Activated T-cell treated with anti-CD3 and anti-CD28 coated beads, Interleukin-2, amount 50 U/mL, for 72 hours (primary cell): ENCODE results near the gene PRPF18. TPM values are rescaled to one million over a fixed set of nuclear protein-coding genes. Genes with fewer than 3 reads are reported as not detected.
A peak's percentile ranks its signal among the peaks of the same experiment; 100 is the strongest.

Experiments
- ATAC-seq, 2 donors: fragments of 150-1000 bp; cut with Tn5 transposase; replicated peaks in 1 of 2; 2 replicates each; pipeline ENCODE4 v1.10.0; 2021; ENCODE audit warnings: moderate library complexity in 2 of 2, mild to moderate bottlenecking in 1 of 2
- DNase-seq, 2 donors: peaks; one replicate each; pipeline ENCODE4 v3.0.0; 2021 to 2022; ENCODE audit warnings: mixed read lengths in 1 of 2
- H3K27ac Mint-ChIP-seq: one replicate; pipeline ENCODE4 v1.8.0; 2022; ENCODE audit warnings: mild to moderate bottlenecking, moderate library complexity, mixed read lengths
- H3K27me3 Mint-ChIP-seq: one replicate; pipeline ENCODE4 v1.8.0; 2022; ENCODE audit warnings: low read depth, mixed read lengths
- H3K36me3 Mint-ChIP-seq, 2 donors: one replicate each; pipeline ENCODE4 v1.8.0; 2022; ENCODE audit warnings: mixed read lengths in 2 of 2, mild to moderate bottlenecking in 1 of 2; ENCODE audit not compliant: insufficient read depth in 2 of 2
- H3K4me1 Mint-ChIP-seq: one replicate; pipeline ENCODE4 v1.8.0; 2022; ENCODE audit warnings: low read depth, mixed read lengths
- H3K4me3 Mint-ChIP-seq, 2 donors: one replicate each; pipeline ENCODE4 v1.8.0; 2022; ENCODE audit warnings: mild to moderate bottlenecking in 2 of 2, mixed read lengths in 2 of 2, moderate library complexity in 2 of 2
- H3K9me3 Mint-ChIP-seq, 2 donors: one replicate each; pipeline ENCODE4 v1.8.0; 2022; ENCODE audit warnings: mixed read lengths in 2 of 2
- total RNA-seq, 2 donors: library from RNA; stranded (reverse); gene quantifications; one replicate each; pipeline ENCODE4 v1.2.3, GENCODE V29; 2022

The PRPF18 gene
- total RNA-seq, 2 donors from 2014 or later, result 20.6 to 24.7 TPM

GRCh38 chr10:13654846-13655245, 68.1 kb downstream of the PRPF18 start:
- DNase-seq, result no peak
- H3K36me3 Mint-ChIP-seq, result no peaks in the 10 kb centered on the region
- no peaks in the 10 kb centered on the region for H3K27me3 Mint-ChIP-seq
- no peak overlapping the region for H3K4me3 Mint-ChIP-seq
- no peak overlapping the region for H3K27ac Mint-ChIP-seq
- ATAC-seq, result no peak
- H3K4me1 Mint-ChIP-seq, result peaks cover 41% of the 10 kb centered on the region
- H3K9me3 Mint-ChIP-seq, result no peaks in the 10 kb centered on the region

DNA sequence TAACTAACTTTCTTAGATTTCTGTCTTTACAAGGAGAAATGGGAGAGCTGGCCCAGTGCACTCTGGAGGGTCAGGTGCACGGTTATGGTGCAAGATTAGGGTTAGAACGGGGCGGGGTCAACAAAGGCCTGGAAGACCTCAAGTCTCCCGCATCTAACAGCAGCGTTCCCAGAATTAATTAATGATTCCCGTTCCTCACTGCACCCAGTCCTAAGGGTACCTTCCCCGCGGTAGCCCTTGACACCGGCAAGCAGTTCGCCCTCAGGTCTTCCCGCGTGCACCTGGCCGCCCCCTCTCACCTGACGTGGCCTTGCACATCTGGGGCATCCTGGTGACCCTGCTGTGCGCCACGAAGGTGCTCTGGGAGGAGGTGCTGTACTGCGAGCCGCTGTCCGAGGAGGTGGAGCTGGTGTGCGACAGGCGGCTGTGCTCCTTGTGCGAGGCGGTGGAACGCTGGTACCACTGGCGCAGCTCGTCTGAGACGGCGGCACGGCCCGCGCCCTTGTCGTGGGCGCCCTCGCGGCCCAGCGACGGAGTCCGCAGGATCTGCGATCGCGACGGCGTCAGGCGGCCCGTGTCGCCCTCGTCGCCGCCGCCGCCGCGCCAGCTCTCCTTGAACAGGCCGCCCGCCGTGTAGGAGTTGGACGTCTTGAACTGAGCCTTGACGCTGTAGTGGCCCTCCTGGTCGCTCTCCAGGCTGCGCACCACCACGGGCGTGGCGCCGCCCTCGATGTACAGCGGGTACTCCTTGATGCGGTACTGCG, 69.8 kb downstream of the PRPF18 start:
- ATAC-seq (no peak), DNase-seq (no peak)
- no peaks in the 10 kb centered on the region for H3K9me3 Mint-ChIP-seq
- no peaks in the 10 kb centered on the region for H3K36me3 Mint-ChIP-seq
- peaks cover 45% of the 10 kb centered on the region for H3K4me1 Mint-ChIP-seq
- no peak overlapping the region for H3K4me3 Mint-ChIP-seq
- no peak overlapping the region for H3K27ac Mint-ChIP-seq
- no peaks in the 10 kb centered on the region for H3K27me3 Mint-ChIP-seq

- DNase-seq (no peak), ATAC-seq (no peak)
- Mint-ChIP-seq H3K4me3 (no peak overlapping the region), H3K36me3 (no peaks in the 10 kb centered on the region), H3K9me3 (no peaks in the 10 kb centered on the region), H3K27ac (no peak overlapping the region), H3K4me1 (peaks cover 38% of the 10 kb centered on the region), H3K27me3 (no peaks in the 10 kb centered on the region)
These were observed 70.4 kb downstream of the PRPF18 start for GRCh38 chr10:13657101-13657680.

DNA sequence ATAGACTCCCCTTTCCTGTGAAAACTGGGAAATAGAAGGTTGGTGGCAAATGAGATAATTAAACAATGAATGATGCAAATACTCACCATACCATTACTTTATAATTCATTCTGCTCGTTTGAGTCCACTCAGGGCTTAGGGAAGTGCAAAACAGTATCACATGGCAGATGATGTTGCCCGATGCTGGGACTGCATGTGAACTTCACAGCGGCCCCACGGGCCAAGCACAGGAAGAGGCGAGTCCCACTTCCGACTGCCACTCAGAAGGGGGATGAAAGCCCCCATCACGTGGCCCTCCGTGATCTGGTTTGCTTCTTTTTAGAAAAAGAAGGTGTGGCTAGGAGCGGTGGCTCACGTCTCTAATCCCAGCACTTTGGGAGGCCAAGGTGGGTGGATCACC, 71.5 kb downstream of the PRPF18 start:
- H3K36me3 Mint-ChIP-seq, result no peaks in the 10 kb centered on the region
- no peaks in the 10 kb centered on the region for H3K9me3 Mint-ChIP-seq
- peak in 1 of 2 donors; percentile 26 for ATAC-seq
- no peak overlapping the region for H3K27ac Mint-ChIP-seq
- DNase-seq, result no peak
- H3K4me3 Mint-ChIP-seq, result no peak overlapping the region
- no peaks in the 10 kb centered on the region for H3K27me3 Mint-ChIP-seq
- H3K4me1 Mint-ChIP-seq, result peaks cover 27% of the 10 kb centered on the region

DNA sequence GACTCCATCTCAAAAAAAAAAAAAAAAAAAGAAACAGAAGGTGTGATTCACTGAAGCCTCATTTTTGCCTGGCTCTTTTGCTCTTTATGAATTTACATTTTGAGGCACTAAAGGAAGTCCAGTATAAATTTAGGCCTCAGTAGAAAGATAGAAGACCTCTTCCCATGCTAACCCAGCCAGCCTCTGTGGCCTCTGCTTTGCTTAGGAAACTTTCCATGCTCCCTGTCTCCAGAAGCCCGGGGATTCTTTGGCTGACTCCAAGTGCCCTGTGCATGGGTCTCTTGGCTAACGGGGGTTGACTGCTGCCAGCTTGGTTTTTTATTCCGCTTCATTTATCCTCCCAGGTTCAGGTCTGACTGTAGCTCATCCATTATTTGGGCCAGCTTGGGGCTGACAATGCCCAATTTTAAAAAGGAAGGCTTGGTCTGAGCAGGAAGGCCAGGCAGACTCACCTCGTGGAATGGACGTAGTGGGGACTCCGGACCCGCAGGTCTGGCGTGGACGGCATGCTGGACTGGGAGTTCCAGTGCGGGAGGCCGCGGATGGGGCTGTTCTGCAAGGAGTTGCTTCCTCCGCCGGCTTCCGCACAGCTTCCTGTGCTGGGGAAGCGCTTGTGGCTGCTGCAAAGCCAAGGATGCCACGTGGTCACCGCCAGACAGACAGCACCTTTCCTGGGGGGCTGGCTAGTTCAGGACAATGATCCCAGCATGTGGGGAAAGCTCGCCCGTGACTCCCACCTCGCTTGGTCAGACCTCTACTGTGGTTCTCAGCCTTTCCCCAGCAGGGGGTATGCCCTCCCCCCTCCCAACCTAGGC, 72.3 kb downstream of the PRPF18 start:
- no peak for ATAC-seq
- Mint-ChIP-seq H3K9me3 (no peaks in the 10 kb centered on the region), H3K4me3 (no peak overlapping the region), H3K4me1 (peaks cover 19% of the 10 kb centered on the region), H3K27me3 (no peaks in the 10 kb centered on the region), H3K27ac (no peak overlapping the region), H3K36me3 (no peaks in the 10 kb centered on the region)
- DNase-seq, result no peak

GRCh38 chr10:13659887-13660550, 73.3 kb downstream of the PRPF18 start:
- H3K27me3 Mint-ChIP-seq, result no peaks in the 10 kb centered on the region
- ATAC-seq (peak; percentile 54 to 55), DNase-seq (peak; percentile 62 to 70)
- no peak overlapping the region for H3K4me3 Mint-ChIP-seq
- H3K36me3 Mint-ChIP-seq, result no peaks in the 10 kb centered on the region
- H3K9me3 Mint-ChIP-seq, result no peaks in the 10 kb centered on the region
- no peak overlapping the region for H3K27ac Mint-ChIP-seq
- H3K4me1 Mint-ChIP-seq, result peaks cover 17% of the 10 kb centered on the region

GRCh38 chr10:13660551-13660920, 73.8 kb downstream of the PRPF18 start:
- H3K4me1 Mint-ChIP-seq, result peaks cover 17% of the 10 kb centered on the region
- no peak overlapping the region for H3K4me3 Mint-ChIP-seq
- DNase-seq (no peak), ATAC-seq (peak; percentile 42 to 54)
- no peak overlapping the region for H3K27ac Mint-ChIP-seq
- H3K36me3 Mint-ChIP-seq, result no peaks in the 10 kb centered on the region
- no peaks in the 10 kb centered on the region for H3K27me3 Mint-ChIP-seq
- no peaks in the 10 kb centered on the region for H3K9me3 Mint-ChIP-seq

- DNase-seq, result no peak
- Mint-ChIP-seq H3K27ac (no peak overlapping the region), H3K4me1 (peaks cover 17% of the 10 kb centered on the region), H3K9me3 (no peaks in the 10 kb centered on the region), H3K36me3 (no peaks in the 10 kb centered on the region), H3K4me3 (no peak overlapping the region), H3K27me3 (no peaks in the 10 kb centered on the region)
- ATAC-seq, result no peak
These were observed 74.5 kb downstream of the PRPF18 start for GRCh38 chr10:13661256-13661655.

DNA sequence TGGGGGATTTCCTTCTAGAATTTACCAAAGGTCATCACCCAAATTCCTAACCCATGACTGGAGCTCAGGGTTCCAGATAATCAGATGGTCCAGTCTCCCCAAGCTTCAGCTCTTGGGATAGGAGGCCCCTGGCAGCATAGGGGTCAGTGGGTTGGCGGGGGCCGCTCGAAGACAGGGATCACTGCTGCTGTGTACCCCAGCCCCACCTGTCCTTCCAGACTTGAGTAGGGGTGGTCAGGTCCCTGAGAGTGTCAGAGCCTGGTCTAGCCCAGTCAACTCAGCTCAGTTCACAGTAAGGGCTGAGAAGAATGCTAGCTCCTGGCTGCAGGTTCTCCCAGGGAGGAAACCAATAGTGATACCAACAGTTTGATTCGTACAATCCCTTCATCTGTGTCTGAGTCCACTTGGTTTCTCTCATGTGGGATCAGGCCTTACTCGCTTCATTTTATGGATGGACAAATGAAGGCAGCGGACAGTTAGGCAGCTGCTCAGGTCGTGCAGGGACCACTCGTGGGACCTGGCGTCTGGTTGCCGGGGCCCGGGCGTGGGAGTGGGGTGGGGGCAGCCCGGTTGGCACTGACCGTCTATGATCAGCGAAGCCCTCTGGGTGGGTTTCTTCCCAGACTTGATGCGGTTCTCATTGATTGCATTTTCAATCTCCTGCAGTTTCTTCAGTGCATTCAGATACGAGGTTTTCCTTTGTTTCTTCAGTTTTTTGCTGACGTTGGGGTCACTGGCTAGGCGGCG, 78.9 kb downstream of the PRPF18 start:
- ATAC-seq (no peak), DNase-seq (no peak)
- Mint-ChIP-seq H3K27me3 (no peaks in the 10 kb centered on the region), H3K4me3 (no peak overlapping the region), H3K4me1 (no peaks in the 10 kb centered on the region), H3K9me3 (no peaks in the 10 kb centered on the region), H3K27ac (no peak overlapping the region), H3K36me3 (no peaks in the 10 kb centered on the region)

DNA sequence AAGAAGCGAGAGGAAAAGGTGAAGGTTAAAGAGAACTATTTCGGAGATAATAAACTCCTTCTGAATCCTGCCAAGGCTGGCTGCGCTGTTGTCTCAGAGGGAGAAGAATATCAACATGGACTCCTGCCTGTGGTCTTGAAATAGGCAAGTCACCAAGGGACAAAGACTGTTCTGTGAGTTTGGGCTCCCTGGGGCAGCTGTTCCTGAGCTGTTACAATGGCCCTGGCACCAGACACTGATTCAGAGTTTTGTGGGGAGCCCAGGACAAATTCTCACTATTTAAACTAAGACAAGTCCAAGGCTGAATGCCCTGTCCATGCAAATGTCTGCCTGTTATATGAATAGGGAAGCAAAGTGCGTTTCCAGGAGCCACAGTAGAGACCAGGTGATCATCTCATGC, 81.4 kb downstream of the PRPF18 start:
- no peak overlapping the region for H3K27ac Mint-ChIP-seq
- H3K36me3 Mint-ChIP-seq, result no peaks in the 10 kb centered on the region
- H3K9me3 Mint-ChIP-seq, result no peaks in the 10 kb centered on the region
- ATAC-seq (no peak), DNase-seq (no peak)
- H3K4me3 Mint-ChIP-seq, result no peak overlapping the region
- H3K27me3 Mint-ChIP-seq, result no peaks in the 10 kb centered on the region
- H3K4me1 Mint-ChIP-seq, result no peaks in the 10 kb centered on the region

DNA sequence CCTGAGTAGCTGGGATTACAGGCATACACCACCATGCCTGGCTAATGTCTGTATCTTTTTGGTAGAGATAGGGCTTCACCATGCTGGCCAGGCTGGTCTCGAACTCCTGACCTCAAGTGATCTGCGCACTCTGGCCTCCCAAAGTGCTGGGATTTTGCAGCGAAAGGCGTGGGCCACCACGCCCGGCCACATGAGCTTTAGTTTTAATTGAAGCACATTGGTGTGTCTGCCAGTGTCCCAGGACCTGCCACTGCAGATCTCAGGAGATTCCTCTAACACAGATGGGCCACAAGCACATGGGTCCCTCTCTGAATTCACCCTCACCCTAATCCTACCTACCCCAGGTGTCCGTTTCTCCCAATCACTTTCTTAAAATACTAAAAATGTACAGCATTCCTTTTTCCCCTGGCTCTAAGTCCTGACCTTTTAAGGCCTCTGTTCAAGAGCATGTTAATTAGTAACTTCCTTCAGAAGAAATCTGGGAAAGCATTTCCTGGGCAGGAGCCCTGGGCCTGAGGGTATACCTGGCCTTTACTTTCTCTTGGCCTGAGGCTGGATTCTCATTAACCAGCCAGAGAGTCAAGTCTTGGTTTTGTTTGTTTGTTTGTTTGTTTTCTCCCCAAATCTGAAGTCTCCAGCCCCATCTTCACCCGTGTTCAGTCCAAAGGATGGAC, 82.6 kb downstream of the PRPF18 start:
- ATAC-seq, result no peak
- Mint-ChIP-seq H3K36me3 (no peaks in the 10 kb centered on the region), H3K4me1 (no peaks in the 10 kb centered on the region)

DNA sequence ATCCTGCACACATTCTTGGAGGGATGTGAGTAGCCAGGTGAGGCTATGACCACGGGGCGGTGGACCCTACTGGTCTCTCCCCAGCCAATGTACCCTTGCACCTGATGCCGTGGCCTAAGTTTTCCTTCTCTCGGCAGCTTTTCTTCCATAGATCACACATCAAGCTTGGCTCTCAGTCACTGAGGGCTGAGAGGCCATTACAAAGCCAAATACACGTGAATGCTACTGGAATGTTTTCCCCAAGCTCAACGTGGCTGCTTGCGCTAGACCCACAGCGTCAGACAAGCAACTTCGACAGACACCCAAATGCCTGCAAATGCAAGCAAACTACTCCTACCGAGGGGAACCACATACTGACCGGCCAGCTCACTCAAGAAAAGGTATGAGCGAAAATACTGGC, 83.1 kb downstream of the PRPF18 start:
- Mint-ChIP-seq H3K27me3 (no peaks in the 10 kb centered on the region), H3K27ac (no peak overlapping the region), H3K4me1 (no peaks in the 10 kb centered on the region), H3K36me3 (no peaks in the 10 kb centered on the region), H3K4me3 (no peak overlapping the region), H3K9me3 (no peaks in the 10 kb centered on the region)
- ATAC-seq (no peak), DNase-seq (no peak)

More for the DNA sequence above, 82.6 kb downstream of the PRPF18 start:
- H3K9me3 Mint-ChIP-seq, result no peaks in the 10 kb centered on the region
- no peak overlapping the region for H3K27ac Mint-ChIP-seq
- DNase-seq, result no peak
- no peak overlapping the region for H3K4me3 Mint-ChIP-seq
- no peaks in the 10 kb centered on the region for H3K27me3 Mint-ChIP-seq
